ENCODE measurements around the gene CAMK2B. TPM values are rescaled to one million over a fixed set of nuclear protein-coding genes. Genes with fewer than 3 reads are reported as not detected.

The CAMK2B gene
- total RNA-seq, 4 donors from 2014 or later, result 0.89 to 5.1 (median 1.2) TPM

DNA sequence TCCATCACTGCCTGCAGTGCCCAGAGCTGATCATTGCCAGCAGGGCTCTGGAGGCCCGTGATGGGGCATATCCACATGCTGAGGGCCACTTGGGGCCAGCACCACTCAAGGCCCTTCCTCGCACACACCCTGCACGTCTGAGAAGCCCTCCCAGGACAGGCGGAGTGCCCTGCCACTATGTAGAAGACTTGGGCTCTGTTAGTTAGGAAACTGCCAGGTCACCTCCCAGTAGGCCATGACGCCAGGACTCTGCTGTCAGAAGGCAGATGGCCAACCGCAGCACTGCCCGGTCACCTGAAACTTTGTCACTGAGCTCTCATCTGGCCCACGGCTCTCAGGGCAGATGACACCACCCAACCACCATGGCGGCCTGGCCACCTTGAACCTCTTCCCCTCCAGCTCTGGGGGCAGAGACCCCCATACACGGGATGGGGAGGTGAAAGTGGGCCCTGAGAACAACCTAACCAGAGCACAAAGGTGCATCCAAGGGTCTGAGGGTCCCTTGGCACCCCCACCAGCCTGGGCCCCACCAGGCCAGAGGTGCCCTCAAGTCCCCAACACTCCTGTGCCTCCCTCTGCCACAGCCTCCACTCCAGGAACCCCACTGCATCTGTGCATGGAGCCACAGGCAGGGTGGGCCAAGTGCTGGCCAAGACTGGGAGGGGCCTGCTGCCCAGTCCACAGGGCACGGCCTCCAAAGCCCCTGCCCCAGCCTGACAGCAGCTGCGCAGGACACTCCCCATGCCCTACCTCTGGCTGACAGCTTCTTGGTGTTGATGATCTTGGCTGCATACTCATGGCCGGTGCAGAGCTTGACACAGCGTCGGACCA is 41.8 kb downstream of the CAMK2B start:
- Histone ChIP-seq H3K4me1 (no peaks in the 10 kb centered on the region), H3K27me3 (no peaks in the 10 kb centered on the region), H3K27ac (no peak overlapping the region), H3K9me3 (no peaks in the 10 kb centered on the region), H3K36me3 (no peaks in the 10 kb centered on the region), H3K4me3 (no peak overlapping the region)
- WGBS, result 92% methylated on average over 15 of the region's 15 CpGs
- TF ChIP-seq, protein P1, sequence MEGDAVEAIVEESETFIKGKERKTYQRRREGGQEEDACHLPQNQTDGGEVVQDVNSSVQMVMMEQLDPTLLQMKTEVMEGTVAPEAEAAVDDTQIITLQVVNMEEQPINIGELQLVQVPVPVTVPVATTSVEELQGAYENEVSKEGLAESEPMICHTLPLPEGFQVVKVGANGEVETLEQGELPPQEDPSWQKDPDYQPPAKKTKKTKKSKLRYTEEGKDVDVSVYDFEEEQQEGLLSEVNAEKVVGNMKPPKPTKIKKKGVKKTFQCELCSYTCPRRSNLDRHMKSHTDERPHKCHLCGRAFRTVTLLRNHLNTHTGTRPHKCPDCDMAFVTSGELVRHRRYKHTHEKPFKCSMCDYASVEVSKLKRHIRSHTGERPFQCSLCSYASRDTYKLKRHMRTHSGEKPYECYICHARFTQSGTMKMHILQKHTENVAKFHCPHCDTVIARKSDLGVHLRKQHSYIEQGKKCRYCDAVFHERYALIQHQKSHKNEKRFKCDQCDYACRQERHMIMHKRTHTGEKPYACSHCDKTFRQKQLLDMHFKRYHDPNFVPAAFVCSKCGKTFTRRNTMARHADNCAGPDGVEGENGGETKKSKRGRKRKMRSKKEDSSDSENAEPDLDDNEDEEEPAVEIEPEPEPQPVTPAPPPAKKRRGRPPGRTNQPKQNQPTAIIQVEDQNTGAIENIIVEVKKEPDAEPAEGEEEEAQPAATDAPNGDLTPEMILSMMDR (IDR thresholded peaks at IDR 0.05), result no peak
- TF ChIP-seq POLR2A (IDR thresholded peaks at IDR 0.05) (no peak), EP300 (IDR thresholded peaks at IDR 0.05) (no peak), POLR2AphosphoS5 (IDR thresholded peaks at IDR 0.05) (no peak)
- peak; percentile 39 to 63 for DNase-seq (ENCODE audit: low spot score in 2 of 2)

DNA sequence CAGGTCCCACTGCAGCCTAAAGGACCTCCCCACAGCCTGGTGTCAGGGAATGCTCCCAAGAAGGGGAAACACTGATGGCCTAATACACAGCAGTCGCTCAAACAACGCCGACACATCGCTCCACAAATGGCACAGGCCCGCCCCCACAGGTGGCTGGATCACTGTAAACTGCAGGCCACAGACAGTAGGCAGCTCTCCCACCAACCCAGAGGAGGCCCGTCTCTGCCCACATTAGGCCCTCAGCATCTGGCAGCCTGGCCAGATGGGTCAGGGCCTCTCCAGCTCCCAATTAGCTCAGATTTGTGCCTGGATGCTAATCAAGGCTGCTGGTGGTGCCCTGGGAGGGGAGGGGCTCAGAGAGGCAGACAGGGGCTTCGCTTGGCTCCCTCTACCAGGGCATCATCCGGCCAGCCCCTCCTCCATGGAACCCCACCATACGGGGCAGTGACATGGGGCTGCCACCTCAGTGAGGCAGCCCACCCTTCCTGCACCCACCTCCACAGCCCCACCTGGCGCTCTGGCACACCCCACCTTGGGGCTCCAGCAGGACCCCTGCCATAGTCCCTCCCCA is 42.7 kb downstream of the CAMK2B start:
- Histone ChIP-seq H3K27ac (no peak overlapping the region), H3K9me3 (no peaks in the 10 kb centered on the region), H3K36me3 (no peaks in the 10 kb centered on the region), H3K4me3 (no peak overlapping the region), H3K4me1 (no peaks in the 10 kb centered on the region), H3K27me3 (no peaks in the 10 kb centered on the region)
- TF ChIP-seq POLR2AphosphoS5 (IDR thresholded peaks at IDR 0.05) (no peak), EP300 (IDR thresholded peaks at IDR 0.05) (no peak), POLR2A (IDR thresholded peaks at IDR 0.05) (no peak)
- TF ChIP-seq, protein P1 (IDR thresholded peaks at IDR 0.05), result no peak
- WGBS, result 93% methylated on average over 3 of the region's 10 CpGs
- peak; percentile 38 to 75 for DNase-seq (ENCODE audit: low spot score in 2 of 2)

DNA sequence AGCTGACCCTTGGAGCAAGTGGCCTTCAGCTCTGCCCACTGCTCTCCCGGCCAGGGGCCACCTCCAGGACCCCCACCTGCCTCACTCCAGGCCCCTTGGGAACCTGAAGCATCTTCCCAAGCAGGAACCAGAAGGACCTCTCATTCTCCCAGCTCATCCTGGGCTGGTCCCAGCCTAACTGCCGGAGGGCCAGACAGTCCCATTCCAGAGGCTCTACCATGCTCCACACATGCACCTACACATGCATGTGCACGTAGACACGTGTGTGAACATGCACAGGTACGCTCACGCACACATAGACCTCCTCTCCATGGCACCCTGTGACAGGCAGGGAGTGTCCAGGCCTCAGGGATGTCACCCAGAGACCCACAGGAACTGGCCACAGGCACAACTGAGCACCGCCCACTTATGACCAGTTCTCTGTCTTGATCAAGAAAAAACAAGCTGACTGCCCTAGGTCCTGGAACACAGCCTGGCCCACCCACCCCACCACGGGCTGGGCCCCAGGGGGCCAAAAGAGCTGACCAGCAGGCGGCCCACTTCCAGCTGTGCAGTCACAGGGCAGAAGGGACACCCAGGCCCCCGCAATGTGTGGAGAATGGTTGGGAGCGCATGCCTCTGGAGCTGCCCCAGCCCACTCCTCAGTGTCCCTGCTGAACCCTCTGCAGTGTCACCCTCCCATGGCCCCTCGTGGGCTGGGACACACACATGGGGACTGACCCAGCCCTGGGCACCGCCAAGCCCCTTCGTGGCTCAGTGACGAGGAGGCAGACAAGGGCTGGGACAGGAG is 43.4 kb downstream of the CAMK2B start:
- Histone ChIP-seq H3K36me3 (no peaks in the 10 kb centered on the region), H3K4me1 (no peaks in the 10 kb centered on the region), H3K27me3 (no peaks in the 10 kb centered on the region), H3K4me3 (no peak overlapping the region), H3K27ac (no peak overlapping the region), H3K9me3 (no peaks in the 10 kb centered on the region)
- peak; percentile 55 to 69 for DNase-seq (ENCODE audit: low spot score in 2 of 2)
- TF ChIP-seq POLR2AphosphoS5 (IDR thresholded peaks at IDR 0.05) (no peak), POLR2A (IDR thresholded peaks at IDR 0.05) (no peak), EP300 (IDR thresholded peaks at IDR 0.05) (no peak)
- WGBS, result 74% methylated on average over 11 of the region's 15 CpGs

DNA sequence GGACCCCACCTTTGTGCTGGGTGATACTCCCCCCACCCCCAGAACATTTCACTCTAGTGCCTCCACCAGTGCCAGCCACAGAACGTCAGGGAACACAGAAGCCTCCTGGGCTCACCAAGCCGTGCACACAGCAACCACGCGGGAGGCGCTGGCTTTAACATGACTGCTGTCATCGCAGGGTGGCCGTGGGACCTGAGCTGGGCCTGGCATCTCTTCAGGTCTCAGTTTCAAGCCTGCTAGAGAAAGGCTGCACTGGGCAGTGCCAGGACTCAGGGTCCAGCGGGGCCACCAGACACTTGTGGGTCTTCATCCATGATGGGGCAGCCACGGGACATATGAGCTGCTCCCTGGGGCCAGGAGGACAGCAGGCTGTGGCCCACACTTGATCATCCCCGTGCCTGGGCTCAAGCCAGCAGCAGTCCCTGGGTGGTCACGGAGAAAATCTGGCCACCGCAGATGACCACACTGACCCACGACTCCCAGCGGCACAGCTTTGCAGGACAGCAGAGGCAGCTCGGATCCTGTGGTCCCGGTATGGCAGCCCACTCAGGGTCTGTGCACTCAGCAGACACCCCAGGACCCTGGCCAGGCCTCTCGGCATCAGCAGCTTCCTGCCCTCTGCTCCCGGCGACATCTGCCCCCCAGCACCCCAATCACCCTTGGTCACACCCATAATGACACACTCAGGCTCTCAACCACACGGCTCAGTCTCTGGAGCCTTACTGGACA is 44.2 kb downstream of the CAMK2B start:
- Histone ChIP-seq H3K27me3 (peaks cover 5% of the 10 kb centered on the region), H3K4me1 (peaks cover 2% of the 10 kb centered on the region), H3K27ac (no peak overlapping the region), H3K4me3 (no peak overlapping the region), H3K36me3 (no peaks in the 10 kb centered on the region), H3K9me3 (no peaks in the 10 kb centered on the region)
- peak; percentile 55 to 75 for DNase-seq (ENCODE audit: low spot score in 2 of 2)
- 84% methylated on average over 6 of the region's 20 CpGs for WGBS
- TF ChIP-seq, protein P1 (IDR thresholded peaks at IDR 0.05), result no peak
- TF ChIP-seq POLR2AphosphoS5 (IDR thresholded peaks at IDR 0.05) (no peak), POLR2A (IDR thresholded peaks at IDR 0.05) (no peak), EP300 (IDR thresholded peaks at IDR 0.05) (no peak)

DNA sequence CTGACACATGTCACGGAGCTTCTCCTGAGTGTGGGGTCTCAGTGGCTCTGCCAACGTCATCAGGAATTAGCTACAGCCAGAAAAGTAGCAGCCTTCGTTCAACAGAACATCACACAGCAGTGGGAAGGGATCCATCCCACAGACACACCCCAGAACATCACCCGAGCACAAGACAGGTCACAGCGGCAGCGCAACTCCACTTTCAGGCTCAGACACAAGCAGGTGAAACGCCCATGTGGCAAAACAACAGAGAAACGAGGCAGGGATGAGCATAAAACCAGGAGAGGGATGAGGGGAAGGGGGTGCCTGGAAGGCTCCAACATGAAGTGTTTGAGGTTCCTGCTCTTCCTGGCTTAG is 44.8 kb downstream of the CAMK2B start:
- WGBS, result 55% methylated on average over 8 of the region's 8 CpGs
- no peak for TF ChIP-seq POLR2AphosphoS5 (IDR thresholded peaks at IDR 0.05)
- TF ChIP-seq, protein P1 (IDR thresholded peaks at IDR 0.05), result no peak
- TF ChIP-seq EP300 (IDR thresholded peaks at IDR 0.05), result no peak
- TF ChIP-seq POLR2A (IDR thresholded peaks at IDR 0.05), result no peak
- H3K9me3 ChIP-seq, result no peaks in the 10 kb centered on the region
- H3K36me3 ChIP-seq, result no peaks in the 10 kb centered on the region
- peaks cover 4% of the 10 kb centered on the region for H3K4me1 ChIP-seq
- peaks cover 10% of the 10 kb centered on the region for H3K27me3 ChIP-seq
- DNase-seq (ENCODE audit: low spot score in 2 of 2), result peak; percentile 39 to 45
- H3K27ac ChIP-seq, result no peak overlapping the region
- no peak overlapping the region for H3K4me3 ChIP-seq

Data from suprapubic skin (tissue), 4 donors.